Fibroblast of lung (primary cell): Measurements from ENCODE around the gene INPP5K.
"Not testable (repeated sequence)": the region's sequence is repeated elsewhere in the genome, so short reads cannot be mapped to it uniquely, and the experiment has no call there.

Experiments used
- EZH2 ChIP-seq: IDR thresholded peaks from 2 replicates; pipeline ENCODE4 v1.5.1; 2012; ENCODE audit warnings: low read length, control low read depth, mild to moderate bottlenecking; ENCODE audit errors: missing control alignments
- TF ChIP-seq, protein P1 (sequence below), 2 donors: IDR thresholded peaks in 1 of 2; conservative IDR thresholded peaks in 1 of 2; 1 replicate in 1 of 2; 2 replicates in 1 of 2; pipeline ENCODE4 v1.5.1; 2011 to 2012; ENCODE audit warnings: low read length in 2 of 2, control low read depth in 1 of 2, inconsistent platforms in 1 of 2, low read depth in 1 of 2, mild to moderate bottlenecking in 1 of 2

DNA sequence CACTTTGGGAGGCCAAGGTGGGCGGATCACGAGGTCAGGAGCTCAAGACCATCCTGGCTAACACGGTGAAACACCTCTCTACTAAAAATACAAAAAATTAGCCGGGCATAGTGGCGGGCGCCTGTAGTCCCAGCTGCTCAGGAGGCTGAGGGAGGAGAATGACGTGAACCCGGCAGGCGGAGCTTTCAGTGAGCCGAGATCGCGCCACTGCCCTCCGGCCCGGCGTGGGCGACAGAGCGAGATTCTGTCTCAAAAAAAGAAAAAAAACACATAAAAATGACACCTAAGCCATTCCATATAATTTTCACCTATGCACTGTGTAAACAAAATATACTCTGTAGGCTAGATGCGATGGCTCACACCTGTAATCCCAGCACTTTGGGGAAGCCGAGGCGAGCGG, 66.2 kb downstream of the INPP5K start:
- TF ChIP-seq, protein P1, sequence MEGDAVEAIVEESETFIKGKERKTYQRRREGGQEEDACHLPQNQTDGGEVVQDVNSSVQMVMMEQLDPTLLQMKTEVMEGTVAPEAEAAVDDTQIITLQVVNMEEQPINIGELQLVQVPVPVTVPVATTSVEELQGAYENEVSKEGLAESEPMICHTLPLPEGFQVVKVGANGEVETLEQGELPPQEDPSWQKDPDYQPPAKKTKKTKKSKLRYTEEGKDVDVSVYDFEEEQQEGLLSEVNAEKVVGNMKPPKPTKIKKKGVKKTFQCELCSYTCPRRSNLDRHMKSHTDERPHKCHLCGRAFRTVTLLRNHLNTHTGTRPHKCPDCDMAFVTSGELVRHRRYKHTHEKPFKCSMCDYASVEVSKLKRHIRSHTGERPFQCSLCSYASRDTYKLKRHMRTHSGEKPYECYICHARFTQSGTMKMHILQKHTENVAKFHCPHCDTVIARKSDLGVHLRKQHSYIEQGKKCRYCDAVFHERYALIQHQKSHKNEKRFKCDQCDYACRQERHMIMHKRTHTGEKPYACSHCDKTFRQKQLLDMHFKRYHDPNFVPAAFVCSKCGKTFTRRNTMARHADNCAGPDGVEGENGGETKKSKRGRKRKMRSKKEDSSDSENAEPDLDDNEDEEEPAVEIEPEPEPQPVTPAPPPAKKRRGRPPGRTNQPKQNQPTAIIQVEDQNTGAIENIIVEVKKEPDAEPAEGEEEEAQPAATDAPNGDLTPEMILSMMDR (conservative IDR thresholded peaks at IDR 0.05 in 1 of 2, IDR thresholded peaks at IDR 0.05 in 1 of 2; ENCODE audit: low read depth in 1 of 2, low read length in 2 of 2), result not testable (repeated sequence)
- not testable (repeated sequence) for TF ChIP-seq EZH2
